Dendritic cell treated with granulocyte-macrophage colony-stimulating factor and Interleukin-4, amounts not matched to agents 40 ng/mL and 50 ng/mL, for 4 days (primary cell): ENCODE measurements around the gene ABHD16B.

Experiments used
- H3K27ac Mint-ChIP-seq: one replicate; pipeline ENCODE4 v1.8.0; 2022; ENCODE audit warnings: mild to moderate bottlenecking, mixed read lengths
- H3K27me3 Mint-ChIP-seq: one replicate; pipeline ENCODE4 v1.8.0; 2022; ENCODE audit warnings: mild to moderate bottlenecking, mixed read lengths
- H3K36me3 Mint-ChIP-seq: one replicate; pipeline ENCODE4 v1.8.0; 2022; ENCODE audit warnings: low read depth, mixed read lengths
- H3K4me1 Mint-ChIP-seq: one replicate; pipeline ENCODE4 v1.8.0; 2022; ENCODE audit warnings: low read depth, mixed read lengths
- H3K4me3 Mint-ChIP-seq: one replicate; pipeline ENCODE4 v1.8.0; 2022; ENCODE audit warnings: mild to moderate bottlenecking, moderate library complexity, mixed read lengths
- H3K9me3 Mint-ChIP-seq: one replicate; pipeline ENCODE4 v1.8.0; 2022; ENCODE audit warnings: mixed read lengths
- intact Hi-C: fragments of 100-400 bp; cut with micrococcal nuclease; formaldehyde crosslinking; loops from one replicate; pipeline ENCODE4 v1.15.0; 2022

ABHD16B gene

GRCh38 chr20:63895952-63896263 lies 34.6 kb downstream of the ABHD16B start:
- peak overlapping the region; percentile 93 for H3K27ac Mint-ChIP-seq
- peaks cover 59% of the 10 kb centered on the region for H3K36me3 Mint-ChIP-seq
- H3K4me3 Mint-ChIP-seq, result peak overlapping the region; percentile 79
- no peaks in the 10 kb centered on the region for H3K9me3 Mint-ChIP-seq
- peaks cover 61% of the 10 kb centered on the region for H3K4me1 Mint-ChIP-seq
- intact Hi-C loops, result loop anchor here (1.0 to 5.0 kb wide), 3 partner anchors 23 to 359 kb away; partner anchors contain the start of genes PTK6 and TPD52L2
- H3K27me3 Mint-ChIP-seq, result no peaks in the 10 kb centered on the region

- Mint-ChIP-seq H3K4me3 (peak overlapping the region; percentile 79), H3K9me3 (no peaks in the 10 kb centered on the region), H3K36me3 (peaks cover 59% of the 10 kb centered on the region), H3K27ac (peak overlapping the region; percentile 93), H3K27me3 (no peaks in the 10 kb centered on the region), H3K4me1 (peaks cover 67% of the 10 kb centered on the region)
- intact Hi-C loops, result loop anchor here (5.0 kb wide), 1 partner anchor 359 kb away; the partner anchor contains the start of gene PTK6
Measured at GRCh38 chr20:63896264-63897105, 35.2 kb downstream of the ABHD16B start.

- H3K27me3 Mint-ChIP-seq, result no peaks in the 10 kb centered on the region
- peaks cover 71% of the 10 kb centered on the region for H3K4me1 Mint-ChIP-seq
- peak overlapping the region; percentile 2 for H3K4me3 Mint-ChIP-seq
- H3K9me3 Mint-ChIP-seq, result no peaks in the 10 kb centered on the region
- intact Hi-C loops, result loop anchor here (5.0 kb wide), 1 partner anchor 361 kb away; the partner anchor contains the start of gene PTK6
- peaks cover 54% of the 10 kb centered on the region for H3K36me3 Mint-ChIP-seq
- peak overlapping the region; percentile 93 for H3K27ac Mint-ChIP-seq
Measured at GRCh38 chr20:63897978-63898561, 36.8 kb downstream of the ABHD16B start.

GRCh38 chr20:63898882-63899558 lies 37.7 kb downstream of the ABHD16B start:
- H3K27me3 Mint-ChIP-seq, result no peaks in the 10 kb centered on the region
- peaks cover 77% of the 10 kb centered on the region for H3K4me1 Mint-ChIP-seq
- no peaks in the 10 kb centered on the region for H3K9me3 Mint-ChIP-seq
- intact Hi-C loops, result loop anchor here (5.0 kb wide), 1 partner anchor 362 kb away; the partner anchor contains the start of gene PTK6
- H3K36me3 Mint-ChIP-seq, result peaks cover 62% of the 10 kb centered on the region
- H3K27ac Mint-ChIP-seq, result peak overlapping the region; percentile 93
- peak overlapping the region; percentile 10 for H3K4me3 Mint-ChIP-seq

- Mint-ChIP-seq H3K36me3 (peaks cover 76% of the 10 kb centered on the region), H3K4me3 (peak overlapping the region; percentile 9), H3K27ac (no peak overlapping the region), H3K9me3 (no peaks in the 10 kb centered on the region), H3K27me3 (no peaks in the 10 kb centered on the region), H3K4me1 (peaks cover 80% of the 10 kb centered on the region)
- intact Hi-C loops, result no loop called here
Measured at GRCh38 chr20:63900413-63900812, 39.1 kb downstream of the ABHD16B start.

- Mint-ChIP-seq H3K27ac (no peak overlapping the region), H3K9me3 (no peaks in the 10 kb centered on the region), H3K4me1 (peaks cover 70% of the 10 kb centered on the region), H3K36me3 (peaks cover 68% of the 10 kb centered on the region), H3K4me3 (no peak overlapping the region), H3K27me3 (no peaks in the 10 kb centered on the region)
- intact Hi-C loops, result no loop called here
Measured at GRCh38 chr20:63903796-63904561, 42.7 kb downstream of the ABHD16B start.

GRCh38 chr20:63908008-63908682 lies 46.8 kb downstream of the ABHD16B start:
- Mint-ChIP-seq H3K9me3 (no peaks in the 10 kb centered on the region), H3K36me3 (peaks cover 75% of the 10 kb centered on the region), H3K4me1 (peaks cover 74% of the 10 kb centered on the region), H3K27me3 (no peaks in the 10 kb centered on the region), H3K4me3 (no peak overlapping the region), H3K27ac (no peak overlapping the region)
- intact Hi-C loops, result no loop called here

- H3K4me3 Mint-ChIP-seq, result peak overlapping the region; percentile 32
- peak overlapping the region; percentile 71 for H3K27ac Mint-ChIP-seq
- intact Hi-C loops, result loop anchor here (5.0 kb wide), 1 partner anchor 61 kb away; no protein-coding TSS in a partner anchor
- no peaks in the 10 kb centered on the region for H3K27me3 Mint-ChIP-seq
- peaks cover 5% of the 10 kb centered on the region for H3K9me3 Mint-ChIP-seq
- peaks cover 75% of the 10 kb centered on the region for H3K36me3 Mint-ChIP-seq
- H3K4me1 Mint-ChIP-seq, result peaks cover 69% of the 10 kb centered on the region
Measured at GRCh38 chr20:63911176-63911575, 49.9 kb downstream of the ABHD16B start.
